HuH-7.5 (cell line): ENCODE measurements around the gene ABCG1.

Experiments
- DNase-seq: peaks from one replicate; pipeline ENCODE4 v3.0.0; 2011; ENCODE audit warnings: low spot score

ABCG1 gene

DNA sequence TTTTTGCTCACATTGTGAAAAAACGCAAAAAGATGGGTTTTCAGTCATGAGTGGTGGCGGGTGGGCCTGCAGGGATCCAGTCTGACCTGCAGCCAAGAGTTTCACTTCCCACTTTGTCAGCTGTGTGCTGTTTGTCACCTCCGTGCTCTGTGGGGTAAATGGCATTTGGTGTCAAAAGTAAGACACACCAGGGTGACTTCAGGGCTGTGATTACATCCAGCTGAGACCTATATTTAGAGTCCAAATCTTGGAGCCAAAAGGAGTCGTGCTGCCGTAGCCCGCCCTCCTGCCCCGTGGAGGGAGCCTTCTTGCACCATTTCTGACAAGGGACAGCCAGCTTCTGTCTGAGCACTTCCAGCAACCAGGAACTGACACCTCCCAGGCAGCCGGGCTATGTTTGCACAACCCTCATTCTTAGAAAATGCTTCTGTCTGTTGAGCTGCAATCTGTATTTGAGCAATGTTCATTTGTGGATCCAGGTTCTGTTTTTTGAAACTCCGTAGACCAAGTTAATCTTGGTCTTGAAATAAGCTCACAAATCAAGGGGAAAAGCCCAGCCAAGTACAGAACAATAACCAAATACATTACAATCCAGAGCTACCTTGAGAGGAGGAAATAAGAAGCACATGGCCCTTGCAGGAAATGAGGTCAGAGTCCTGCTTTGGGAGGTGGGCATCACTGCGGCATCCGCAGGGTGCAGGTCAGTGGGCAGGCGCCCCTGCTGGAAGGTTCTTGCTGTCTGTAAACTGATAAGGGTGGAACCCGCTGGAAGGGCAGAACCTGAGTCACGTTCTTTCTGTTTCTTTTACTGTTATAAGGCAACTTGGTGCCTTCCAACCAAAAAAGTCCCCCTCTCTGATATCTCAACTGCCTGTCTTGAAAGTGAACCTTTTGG lies 14.4 kb downstream of the ABCG1 start:
- peak; percentile 57 for DNase-seq

DNA sequence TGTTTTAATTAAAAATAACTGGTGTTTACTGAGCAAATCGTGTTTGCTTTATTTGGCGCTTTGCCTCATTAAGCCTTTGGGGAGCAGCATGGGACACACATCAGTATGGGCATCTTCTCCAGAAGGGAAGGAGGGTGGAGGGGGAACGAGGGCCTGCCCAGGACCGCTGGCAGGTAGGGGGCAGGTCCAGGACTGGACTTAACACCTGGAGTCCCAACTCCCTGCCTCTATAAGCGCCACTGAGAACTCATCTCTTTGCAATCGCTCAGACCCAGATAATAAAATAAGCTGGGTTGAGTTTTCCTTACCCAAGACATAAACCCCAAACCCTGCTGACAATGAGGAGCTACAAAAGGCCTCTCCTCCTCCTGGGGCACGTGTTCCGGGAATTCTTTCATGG lies 15.1 kb downstream of the ABCG1 start:
- DNase-seq = no peak

DNA sequence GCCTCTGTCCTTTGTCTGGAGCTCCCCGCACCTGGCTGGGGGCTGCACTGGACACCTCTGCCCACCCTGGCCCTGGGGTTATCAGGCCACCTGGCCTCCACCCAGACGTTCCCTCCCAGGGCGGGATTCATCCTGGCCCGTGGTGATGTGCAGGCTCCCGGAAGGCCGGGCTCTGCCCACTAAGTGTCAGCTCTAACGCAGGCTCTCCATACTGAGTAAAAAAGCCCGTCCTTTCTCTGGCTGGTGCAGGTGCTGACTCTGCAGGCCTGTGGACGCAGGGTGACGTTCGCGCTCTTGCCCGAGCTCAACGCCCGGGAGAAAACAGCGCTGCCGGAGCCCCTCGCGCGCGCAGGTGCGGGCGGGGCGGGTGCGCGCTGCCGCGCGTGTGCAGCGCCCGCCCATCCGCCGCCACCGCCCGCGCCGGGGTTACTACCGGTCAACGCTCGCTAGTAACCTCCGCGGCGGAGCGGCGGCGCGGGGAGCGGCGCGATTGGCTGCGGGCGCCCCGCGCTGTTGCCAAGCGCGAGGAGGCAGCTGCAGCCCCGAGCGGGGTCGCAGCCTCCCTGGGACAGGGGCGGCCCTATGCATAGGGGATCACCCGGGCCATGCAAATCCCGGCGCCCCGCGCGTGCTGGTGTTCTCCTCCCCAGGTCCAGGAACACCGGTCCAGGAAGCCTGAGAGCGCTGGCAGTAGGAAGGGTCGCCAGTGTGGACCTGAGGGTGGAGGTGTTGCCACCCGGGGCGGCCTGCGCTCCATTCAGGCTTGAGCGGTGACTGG lies 15.7 kb downstream of the ABCG1 start:
- peak; percentile 63 for DNase-seq

DNA sequence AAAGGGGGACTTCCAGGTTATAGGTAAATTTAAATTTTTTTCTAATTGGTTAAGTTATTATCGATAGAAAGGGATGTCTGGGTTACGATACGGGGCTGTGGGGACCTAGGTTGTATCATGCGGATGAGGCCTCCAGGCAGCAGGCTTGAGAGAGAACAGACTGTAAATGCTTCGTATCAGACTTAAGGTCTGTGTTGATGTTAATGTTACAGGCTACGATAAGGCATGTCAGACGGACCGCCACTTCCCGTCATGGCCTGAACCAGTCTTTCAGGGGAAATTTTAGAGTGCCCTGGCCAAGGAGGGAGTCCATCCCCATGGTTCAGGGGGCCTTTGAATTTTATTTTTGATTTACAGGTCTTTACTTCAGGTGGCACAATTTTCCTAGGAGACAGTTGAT lies 16.7 kb downstream of the ABCG1 start:
- DNase-seq = no peak

DNA sequence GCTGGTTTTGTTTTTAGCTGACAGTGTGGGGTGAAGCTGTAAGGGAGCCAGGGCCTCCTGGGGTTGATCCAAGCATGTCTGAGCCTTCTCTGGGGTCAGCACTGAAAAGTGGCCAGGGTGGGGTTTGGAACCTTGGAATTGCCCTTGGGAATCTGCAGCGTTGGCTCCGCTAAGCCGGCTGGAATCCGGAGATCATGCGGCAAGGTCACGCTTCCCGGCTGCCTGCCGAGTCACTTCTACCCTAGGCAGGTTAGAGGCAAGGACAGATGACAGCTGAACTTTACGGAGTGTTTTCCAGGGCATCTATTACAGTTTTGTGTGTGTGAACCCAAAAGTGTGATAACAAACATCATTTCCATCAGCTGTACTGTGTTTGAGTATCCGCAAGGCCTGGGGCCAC lies 17.1 kb downstream of the ABCG1 start:
- DNase-seq = no peak

DNA sequence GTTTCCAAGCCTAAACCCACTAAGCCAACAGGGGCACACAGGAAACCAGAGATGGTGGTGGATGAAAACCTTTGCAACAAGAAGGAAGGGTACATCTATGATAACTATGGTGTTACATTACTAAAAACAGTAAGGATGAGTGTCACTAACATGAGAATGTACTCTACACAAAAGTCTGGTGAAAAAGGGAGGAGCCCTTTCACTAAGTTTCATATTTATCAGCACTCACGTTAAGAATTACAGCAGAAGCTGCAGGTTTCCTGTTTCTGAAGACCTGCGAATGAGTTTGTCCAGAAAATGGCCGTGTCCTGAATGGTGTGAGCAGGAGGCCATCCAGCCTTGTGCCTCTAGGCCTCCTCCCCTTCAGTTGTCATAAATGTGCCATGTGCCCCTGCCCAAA lies 17.8 kb downstream of the ABCG1 start:
- DNase-seq = no peak

DNA sequence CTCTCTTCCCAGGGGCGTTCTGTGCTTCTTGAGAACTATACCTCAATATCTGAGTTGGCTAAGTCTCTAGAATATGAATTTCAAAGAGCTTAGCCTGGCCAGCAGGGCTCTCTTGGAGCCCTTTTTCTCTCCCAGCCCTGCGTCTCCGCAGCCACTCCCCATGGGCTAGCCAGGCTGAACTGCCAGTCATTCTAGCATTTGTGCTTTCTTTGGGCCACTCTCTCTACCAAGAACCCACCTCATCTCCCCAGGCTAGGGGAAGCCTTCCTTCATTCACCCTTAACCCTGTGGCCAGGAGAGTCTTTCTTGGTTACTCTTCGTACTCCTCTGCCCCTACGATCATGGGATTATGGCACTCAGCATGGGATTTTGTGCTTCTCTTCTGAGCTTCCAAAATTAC lies 18.2 kb downstream of the ABCG1 start:
- DNase-seq = no peak

DNA sequence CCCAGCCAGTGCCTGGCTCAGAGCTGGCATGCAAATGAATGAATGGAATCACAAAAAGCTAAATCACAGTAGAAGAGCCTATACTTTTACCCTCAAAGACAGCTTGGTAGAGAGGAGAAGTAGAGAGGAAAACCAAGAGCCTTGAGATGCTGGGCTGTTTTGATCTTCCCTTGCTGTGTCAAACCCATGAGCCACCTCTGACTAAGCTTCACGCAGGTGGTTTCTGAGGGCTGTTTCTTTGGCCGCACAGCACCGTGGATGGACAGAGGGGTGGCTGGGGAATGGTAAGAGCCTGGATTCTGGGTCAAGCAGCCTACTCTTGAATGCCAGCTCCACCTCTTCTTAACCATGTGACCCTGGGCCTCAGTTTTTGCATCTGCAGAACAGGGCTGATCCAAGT lies 18.6 kb downstream of the ABCG1 start:
- no peak for DNase-seq

DNA sequence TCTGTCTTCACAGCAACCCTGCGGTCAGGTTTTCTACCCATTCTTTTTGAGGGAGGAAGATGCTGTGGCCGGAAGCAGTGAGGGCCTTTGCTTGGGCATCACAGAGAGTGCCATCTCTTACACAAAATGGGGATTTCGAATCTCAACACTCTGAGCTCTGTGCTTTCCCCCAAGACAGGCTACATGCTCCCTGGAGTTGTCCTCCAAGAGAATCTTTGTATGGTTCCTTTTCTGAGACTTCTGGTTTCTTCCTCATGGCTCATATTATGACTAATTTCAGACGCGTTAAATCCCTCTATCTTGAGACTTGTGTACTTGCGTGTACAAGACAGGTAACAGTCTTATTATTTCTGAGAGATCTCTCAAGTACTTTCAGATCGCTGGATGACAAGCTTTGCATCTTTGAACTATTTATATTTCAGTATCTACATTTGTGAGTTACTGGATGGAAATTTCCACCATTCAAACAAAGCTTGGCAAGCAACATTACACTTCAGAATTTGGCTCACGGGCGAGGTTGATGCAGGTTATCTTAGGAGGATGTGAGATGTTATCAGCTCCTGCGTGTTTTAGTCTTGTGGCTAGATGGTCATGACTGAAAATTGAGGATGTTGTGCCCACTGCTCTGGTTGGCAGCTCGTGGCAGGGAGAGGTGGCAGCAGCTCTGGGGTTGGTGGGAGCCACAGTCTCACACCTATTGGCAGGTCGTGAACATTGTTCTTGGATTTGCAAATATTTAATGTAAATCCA lies 19.4 kb downstream of the ABCG1 start:
- DNase-seq = no peak

DNA sequence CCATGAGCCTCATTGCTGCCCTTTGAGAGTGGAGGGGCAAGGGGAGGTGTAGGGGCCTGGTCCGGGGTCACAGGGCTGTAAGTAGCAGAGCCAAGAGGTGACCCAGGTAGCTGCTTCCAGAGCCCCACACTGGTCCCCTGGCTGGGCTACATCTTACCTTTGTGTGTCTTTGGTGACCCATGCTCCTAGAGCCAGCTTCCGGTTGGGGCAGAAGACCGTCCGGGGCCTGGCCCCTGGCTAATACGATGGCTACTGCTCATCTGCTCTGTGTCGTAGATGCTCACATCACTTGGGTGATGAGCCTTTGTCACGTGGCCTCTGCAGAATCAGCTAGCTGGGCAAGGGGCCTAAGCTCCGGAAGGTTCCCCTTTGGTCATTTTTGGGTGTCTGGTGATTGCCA lies 20.6 kb downstream of the ABCG1 start:
- no peak for DNase-seq

DNA sequence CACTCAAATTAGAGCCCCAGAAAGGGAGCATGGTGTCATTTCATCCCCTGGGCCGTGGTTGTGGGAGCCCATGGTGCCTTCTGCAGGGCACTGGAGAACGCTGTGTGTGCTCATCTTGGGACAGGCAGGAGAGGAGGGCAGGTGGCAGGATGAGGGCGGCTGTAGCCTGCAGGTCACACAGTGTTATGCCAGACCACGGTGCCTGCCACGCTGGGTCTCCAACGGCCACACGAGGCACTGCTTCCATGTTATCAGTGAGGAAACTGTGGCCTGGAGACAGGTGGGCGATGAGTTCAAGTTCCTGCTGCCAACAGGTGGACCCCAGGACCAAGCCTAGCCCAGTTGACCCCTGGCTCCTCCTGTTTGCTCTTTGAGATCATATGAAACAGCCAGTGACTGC lies 21.0 kb downstream of the ABCG1 start:
- DNase-seq = no peak

DNA sequence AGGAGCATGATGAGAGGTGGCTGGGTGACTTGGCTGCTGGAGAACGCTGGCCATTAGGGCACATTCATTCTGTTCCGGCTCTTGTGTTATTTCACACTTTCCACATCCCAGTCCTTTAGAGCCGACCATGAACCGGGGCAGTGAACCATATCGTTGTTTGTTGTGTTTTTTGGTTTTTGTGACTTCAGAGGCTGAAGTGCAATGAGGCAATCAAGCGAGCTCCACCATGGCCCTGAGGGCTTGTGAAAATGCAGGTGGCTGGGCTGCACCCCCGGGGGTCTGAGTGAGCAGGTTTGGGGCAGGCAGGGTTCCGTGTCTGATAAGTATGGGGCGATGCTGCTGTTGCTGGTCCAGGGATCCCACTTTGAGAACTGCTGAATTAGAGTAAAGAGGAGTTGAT lies 23.7 kb downstream of the ABCG1 start:
- no peak for DNase-seq

DNA sequence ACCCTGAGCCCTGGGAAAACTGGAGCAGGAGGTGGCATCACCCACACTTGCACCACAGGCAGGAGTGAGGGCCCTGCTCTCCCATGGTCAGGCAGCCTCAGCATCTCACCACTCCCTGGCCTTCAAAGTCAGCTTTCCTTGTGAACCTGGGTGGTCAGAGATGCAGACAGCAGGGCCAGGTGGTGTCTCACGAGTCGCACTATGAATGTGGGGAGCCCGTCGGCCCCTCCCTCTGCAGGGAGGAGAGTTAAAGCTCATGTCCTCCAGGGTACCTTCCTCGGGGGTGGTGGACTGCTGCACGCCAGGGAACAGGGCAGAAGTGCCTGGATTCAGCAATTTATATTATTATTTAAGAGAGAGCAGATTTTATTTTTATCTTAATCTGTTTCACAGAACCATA lies 24.1 kb downstream of the ABCG1 start:
- DNase-seq = no peak

DNA sequence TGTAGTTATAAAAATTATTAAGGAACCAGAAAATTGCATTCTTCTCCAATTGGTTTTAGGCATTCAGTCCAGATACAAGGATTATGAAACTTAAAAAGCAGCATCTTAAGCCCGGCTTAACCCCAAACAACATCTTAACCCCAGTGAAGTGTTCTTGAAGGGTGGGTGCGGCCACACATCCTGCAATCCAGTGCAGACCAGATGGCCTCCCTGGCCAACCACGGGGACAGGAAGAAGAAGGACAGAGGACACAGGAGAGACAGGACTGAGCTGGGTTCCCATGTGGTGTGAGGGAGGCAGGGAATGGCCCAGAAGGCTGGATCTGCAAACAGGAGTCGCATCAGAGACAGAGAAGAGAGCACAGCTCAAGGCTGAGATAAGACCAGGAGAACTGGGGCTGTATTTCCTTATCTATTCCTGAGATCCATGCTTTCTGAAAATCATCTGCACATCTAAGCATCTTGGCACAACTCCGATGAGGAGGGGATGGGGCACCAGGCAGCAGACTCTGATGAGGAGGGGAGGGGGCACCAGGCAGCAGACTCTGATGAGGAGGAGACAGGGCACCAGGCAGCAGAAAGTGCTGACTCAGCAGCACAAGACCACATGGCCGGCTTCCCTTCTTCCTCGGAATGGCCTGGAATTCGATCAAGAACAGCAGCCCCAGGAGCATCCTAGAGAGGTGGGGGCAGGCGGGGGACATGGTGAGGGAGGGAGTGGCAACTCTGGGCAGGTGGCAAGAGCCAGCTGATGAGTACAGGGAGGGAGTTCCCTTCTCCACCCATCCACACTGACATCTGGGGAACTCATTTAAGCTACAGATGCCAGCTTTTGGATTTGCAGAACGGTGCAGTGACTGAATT lies 26.6 kb downstream of the ABCG1 start:
- DNase-seq = no peak

DNA sequence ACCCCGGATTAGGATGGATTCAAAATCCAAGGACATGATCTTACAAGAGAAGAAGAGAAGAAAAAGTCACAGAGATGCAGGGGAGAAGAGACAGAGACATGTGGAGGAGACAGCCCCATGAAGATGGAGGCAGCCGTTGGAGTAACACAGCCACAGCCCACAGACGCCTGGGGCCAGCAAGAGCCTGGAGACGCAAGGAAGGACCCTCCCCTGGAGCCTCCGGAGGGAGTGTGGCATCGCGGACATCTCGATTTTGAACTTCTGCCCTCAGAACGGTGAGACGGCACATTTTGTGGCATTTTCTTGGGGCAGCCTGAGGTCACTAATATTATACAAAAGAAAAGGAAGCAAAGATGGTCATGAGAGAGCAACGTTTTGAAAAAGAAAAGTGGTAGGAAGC lies 28.8 kb downstream of the ABCG1 start:
- DNase-seq = no peak

DNA sequence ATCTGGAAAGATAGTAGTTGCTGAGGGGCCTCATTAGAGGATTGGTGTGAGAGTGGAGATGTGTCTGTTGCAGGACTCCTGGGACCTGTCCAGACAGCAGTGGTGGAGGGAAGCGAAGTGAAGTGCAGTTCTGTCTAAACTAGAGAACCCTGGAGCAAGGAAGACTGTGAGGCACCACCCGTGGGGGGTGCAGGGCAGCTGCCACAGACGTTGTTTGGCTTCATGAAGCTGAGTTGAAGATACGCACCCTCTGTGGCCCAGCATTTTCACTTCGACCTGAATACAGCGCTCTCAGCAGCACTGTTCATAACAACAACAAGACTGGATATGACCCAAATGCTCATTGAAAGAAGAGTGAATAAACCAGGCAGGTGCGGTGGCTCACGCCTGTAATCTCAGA lies 29.3 kb downstream of the ABCG1 start:
- DNase-seq = no peak

DNA sequence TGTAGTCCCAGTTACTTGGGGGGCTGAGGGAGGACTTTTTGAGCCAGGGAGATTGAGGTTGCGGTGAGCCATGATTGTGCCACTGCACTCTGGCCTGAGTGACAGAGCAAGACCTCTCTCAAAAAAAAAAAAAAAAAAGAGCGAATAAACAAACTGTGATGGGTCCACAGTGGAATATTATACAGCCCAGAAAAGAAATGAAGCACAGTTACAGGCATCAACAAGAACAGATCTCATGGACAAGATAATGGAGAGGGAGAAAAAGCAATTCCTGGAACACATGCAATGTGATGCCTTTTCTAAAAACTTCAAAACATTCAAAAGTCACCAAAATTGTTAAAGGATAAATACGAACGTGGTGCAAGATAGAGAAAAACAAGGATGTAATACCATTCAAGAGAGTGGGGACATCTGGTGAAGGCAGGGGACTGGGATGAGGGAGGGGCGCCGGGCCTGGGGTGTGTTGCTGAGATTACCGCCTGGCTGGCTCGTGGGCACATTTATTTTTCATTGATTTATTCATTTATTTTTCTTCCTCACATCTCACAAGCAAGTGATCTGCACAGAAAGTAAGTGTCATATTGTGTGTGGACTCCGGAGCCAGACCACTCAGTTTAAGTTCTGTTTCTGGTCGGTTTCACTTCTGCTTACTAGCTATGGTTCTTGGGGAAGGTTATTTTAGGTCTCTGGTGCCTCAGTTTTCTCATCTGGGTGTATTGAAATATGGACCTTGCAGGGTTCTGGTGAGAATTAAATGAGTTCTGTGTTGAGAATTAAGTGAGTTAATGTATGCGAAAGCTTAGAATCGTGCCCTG lies 30.1 kb downstream of the ABCG1 start:
- no peak for DNase-seq

DNA sequence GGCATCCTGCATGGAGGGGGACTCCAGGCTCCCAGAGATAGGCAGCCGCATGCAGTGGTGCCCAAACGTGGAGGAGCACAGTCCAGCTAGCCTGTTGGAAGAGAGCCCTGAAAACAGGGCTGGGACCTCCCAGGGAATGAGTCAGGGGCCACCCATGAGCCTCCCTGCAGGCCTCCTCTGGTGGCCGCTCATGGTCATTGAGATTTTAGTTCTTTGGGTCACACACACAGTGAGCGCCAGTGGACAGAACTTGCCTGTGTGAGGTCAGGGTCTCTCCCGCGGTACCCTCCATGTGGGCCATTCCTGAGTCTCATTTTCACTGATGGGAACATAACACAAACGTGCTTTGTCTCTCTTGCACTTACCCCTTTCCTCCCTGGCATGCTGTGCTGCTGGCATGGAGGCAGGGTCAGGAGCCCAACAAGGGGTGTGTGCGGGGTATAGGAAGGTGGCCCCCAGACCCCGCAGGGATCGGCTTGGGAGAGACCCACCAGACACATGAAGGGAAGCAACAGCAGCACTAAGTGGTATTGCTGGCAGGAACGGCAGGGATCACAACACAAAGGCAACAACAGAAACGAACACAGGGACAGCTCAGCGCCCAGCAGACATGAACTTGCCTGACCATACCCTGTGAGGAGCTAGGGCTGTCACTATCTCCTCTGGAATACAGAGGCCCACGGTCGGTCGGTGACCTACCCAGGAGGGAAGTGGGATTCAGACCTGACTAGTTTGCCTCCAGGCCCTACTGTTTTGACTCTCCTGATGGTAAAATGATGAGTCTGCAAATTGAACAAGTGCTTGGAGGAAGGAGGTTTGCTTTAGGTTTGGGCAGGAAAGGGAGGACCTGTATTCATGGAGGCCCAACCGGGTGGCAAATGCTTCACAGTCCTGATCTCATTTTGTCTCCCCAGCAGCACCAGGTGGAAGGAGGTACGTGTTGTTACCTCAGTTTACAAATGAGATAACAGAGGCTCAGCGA lies 31.8 kb downstream of the ABCG1 start:
- DNase-seq = no peak

DNA sequence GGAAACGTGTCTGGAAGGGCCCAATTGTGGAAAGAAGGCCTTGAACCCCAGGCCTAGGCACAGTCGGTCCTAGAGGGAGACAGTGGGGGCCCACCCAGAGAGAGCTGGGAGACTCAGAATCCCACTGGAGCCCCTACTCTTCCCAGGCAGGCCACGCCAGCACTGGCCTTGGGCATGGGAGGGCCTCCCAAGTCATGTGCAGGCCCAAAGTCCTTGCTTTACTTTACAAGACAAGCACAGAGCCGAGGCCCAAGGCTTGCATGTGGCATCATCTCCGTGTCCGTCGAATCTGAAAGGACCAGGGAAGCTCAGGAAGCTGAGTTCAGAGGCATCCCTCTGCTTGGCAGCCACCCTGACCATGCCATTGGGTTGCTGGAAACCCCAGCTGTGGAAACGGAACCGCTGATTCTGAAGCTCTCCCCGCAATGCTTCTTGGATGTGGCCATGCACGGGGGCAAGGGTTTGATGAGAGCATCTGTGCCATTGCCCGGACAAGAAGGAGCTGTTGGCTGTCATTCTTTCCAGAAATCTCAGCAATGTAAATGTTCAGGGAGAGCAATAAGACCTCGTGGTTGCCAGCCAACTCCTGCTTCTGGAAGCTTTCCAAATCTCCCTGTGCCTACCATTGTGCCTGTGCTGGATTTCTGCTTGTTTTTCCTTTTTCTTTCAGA lies 32.8 kb downstream of the ABCG1 start:
- DNase-seq = no peak
